Astrocyte of the cerebellum (primary cell): Measurements from ENCODE around the gene TMED3.

Source experiments
- DNase-seq: peaks from one replicate; pipeline ENCODE4 v3.0.0-alpha.2; 2011; ENCODE audit warnings: low read depth
- H3K4me3 ChIP-seq: 2 replicates; pipeline ENCODE4 v1.5.1; 2011; ENCODE audit warnings: mild to moderate bottlenecking, low read depth, low read length, moderate library complexity
- in situ Hi-C: cut with HindIII; loops from 2 replicates; pipeline ENCODE4 v1.10.0; 2017; ENCODE audit warnings: low sequenced_read_pairs
- TF ChIP-seq, protein P1 (sequence below): IDR thresholded peaks from 2 replicates; pipeline ENCODE4 v1.5.1; 2012; ENCODE audit warnings: low read length, low read depth, moderate library complexity, mild to moderate bottlenecking; ENCODE audit errors: missing control alignments

The TMED3 gene

GRCh38 chr15:79366691-79367090, 55.8 kb downstream of the TMED3 start:
- H3K4me3 ChIP-seq = no peak overlapping the region
- DNase-seq = no peak
- in situ Hi-C loops = no loop called here
- TF ChIP-seq, protein P1, sequence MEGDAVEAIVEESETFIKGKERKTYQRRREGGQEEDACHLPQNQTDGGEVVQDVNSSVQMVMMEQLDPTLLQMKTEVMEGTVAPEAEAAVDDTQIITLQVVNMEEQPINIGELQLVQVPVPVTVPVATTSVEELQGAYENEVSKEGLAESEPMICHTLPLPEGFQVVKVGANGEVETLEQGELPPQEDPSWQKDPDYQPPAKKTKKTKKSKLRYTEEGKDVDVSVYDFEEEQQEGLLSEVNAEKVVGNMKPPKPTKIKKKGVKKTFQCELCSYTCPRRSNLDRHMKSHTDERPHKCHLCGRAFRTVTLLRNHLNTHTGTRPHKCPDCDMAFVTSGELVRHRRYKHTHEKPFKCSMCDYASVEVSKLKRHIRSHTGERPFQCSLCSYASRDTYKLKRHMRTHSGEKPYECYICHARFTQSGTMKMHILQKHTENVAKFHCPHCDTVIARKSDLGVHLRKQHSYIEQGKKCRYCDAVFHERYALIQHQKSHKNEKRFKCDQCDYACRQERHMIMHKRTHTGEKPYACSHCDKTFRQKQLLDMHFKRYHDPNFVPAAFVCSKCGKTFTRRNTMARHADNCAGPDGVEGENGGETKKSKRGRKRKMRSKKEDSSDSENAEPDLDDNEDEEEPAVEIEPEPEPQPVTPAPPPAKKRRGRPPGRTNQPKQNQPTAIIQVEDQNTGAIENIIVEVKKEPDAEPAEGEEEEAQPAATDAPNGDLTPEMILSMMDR = no peak

DNA sequence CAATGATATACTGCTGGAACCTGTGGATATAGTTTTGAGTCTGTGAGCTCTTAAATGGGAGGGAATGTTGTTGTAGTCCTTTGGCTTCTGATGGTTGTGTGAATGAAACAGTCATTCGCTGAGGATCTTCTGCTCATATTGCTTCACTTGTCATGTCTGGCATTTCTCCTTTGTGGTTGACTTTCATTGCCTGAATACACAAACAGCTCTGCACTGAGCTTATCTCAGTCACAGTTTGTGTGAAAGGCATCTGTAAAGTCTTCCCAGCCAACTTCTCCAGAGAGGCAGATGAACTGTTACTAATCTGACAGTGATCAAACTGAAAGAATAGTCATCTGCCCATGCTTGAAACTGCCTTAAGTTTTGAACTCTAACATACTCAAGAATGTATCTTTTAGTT, 59.8 kb downstream of the TMED3 start:
- TF ChIP-seq, protein P1 = no peak
- H3K4me3 ChIP-seq = no peak overlapping the region
- in situ Hi-C loops = no loop called here
- DNase-seq = no peak

GRCh38 chr15:79371591-79371990, 60.7 kb downstream of the TMED3 start:
- in situ Hi-C loops = no loop called here
- TF ChIP-seq, protein P1 = no peak
- no peak overlapping the region for H3K4me3 ChIP-seq
- no peak for DNase-seq

DNA sequence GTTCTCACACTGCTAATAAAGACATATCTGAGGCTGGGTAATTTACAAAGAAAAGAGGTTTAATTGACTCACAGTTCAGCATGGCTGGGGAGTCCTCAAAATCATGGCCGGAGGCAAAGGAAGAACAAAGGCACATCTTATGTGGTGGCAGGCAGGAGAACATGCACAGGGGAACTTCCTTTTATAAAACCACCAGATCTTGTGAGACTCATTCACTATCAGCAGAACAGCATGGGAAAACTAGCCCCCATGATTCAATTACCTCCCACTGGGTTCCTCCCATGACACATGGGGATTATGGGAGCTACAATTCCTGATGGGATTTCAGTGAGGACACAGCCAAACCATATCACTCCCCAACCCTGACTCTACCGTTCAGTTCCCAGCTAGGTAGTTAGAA, 61.5 kb downstream of the TMED3 start:
- TF ChIP-seq, protein P1 = no peak
- DNase-seq = no peak
- H3K4me3 ChIP-seq = no peak overlapping the region
- in situ Hi-C loops = no loop called here
